SK-N-SH treated with all-trans-retinoic acid at 6 μM for 48 hours (cell line): ENCODE data around the gene SNTA1.

ENCODE experiments used
- ATAC-seq: fragments of 200-7000 bp; cut with Tn5 transposase; 3 replicates; pipeline ENCODE4 v1.9.1; 2020; ENCODE audit warnings: mild to moderate bottlenecking, moderate library complexity
- ARNTL ChIP-seq: fragments of 450-650 bp; formaldehyde crosslinking; IDR thresholded peaks from 2 replicates; pipeline ENCODE4 v1.5.0; 2020; ENCODE audit warnings: low read depth, mild to moderate bottlenecking, moderate library complexity, borderline replicate concordance
- BACH2 ChIP-seq: fragments of 250-450 bp; sonication (Bioruptor Pico); IDR thresholded peaks from 2 replicates; pipeline ENCODE4 v1.9.0; 2021; ENCODE audit warnings: mild to moderate bottlenecking, borderline replicate concordance
- CREB5 ChIP-seq: fragments of 250-450 bp; sonication (Bioruptor Pico); IDR thresholded peaks from 2 replicates; pipeline ENCODE4 v1.5.1; 2020; ENCODE audit warnings: low read depth, mild to moderate bottlenecking, moderate library complexity
- CSDC2 ChIP-seq: fragments of 250-450 bp; sonication (Bioruptor Pico); IDR thresholded peaks from 2 replicates; pipeline ENCODE4 v1.5.0; 2020; ENCODE audit warnings: mild to moderate bottlenecking, moderate library complexity
- CSRNP3 ChIP-seq: fragments of 250-450 bp; sonication (Bioruptor Pico); IDR thresholded peaks from 2 replicates; pipeline ENCODE4 v1.5.1; 2021; ENCODE audit warnings: mild to moderate bottlenecking, moderate library complexity
- ESRRG ChIP-seq: fragments of 250-450 bp; sonication (Bioruptor Pico); IDR thresholded peaks from 2 replicates; pipeline ENCODE4 v1.6.1; 2021; ENCODE audit warnings: mild to moderate bottlenecking
- GLIS3 ChIP-seq: fragments of 250-450 bp; sonication (Bioruptor Pico); IDR thresholded peaks from 2 replicates; pipeline ENCODE4 v1.5.0; 2020; ENCODE audit warnings: mild to moderate bottlenecking, moderate library complexity
- ISL1 ChIP-seq: fragments of 250-450 bp; sonication (Bioruptor Pico); IDR thresholded peaks from 2 replicates; pipeline ENCODE4 v2.1.2; 2022; ENCODE audit warnings: mild to moderate bottlenecking, moderate library complexity
- OSR1 ChIP-seq: fragments of 250-450 bp; sonication (Bioruptor Pico); IDR thresholded peaks from 2 replicates; pipeline ENCODE4 v1.8.0; 2022; ENCODE audit warnings: moderate library complexity, mild to moderate bottlenecking, inconsistent platforms
- PATZ1 ChIP-seq: fragments of 250-450 bp; sonication (Bioruptor Pico); IDR thresholded peaks from 2 replicates; pipeline ENCODE4 v1.8.0; 2020; ENCODE audit warnings: mild to moderate bottlenecking, moderate library complexity, borderline replicate concordance
- POU6F1 ChIP-seq: fragments of 250-450 bp; sonication (Bioruptor Pico); IDR thresholded peaks from 2 replicates; pipeline ENCODE4 v1.8.0; 2021; ENCODE audit warnings: low read depth, mild to moderate bottlenecking, moderate library complexity, borderline replicate concordance
- PPARA ChIP-seq: fragments of 250-450 bp; sonication (Bioruptor Pico); IDR thresholded peaks from 2 replicates; pipeline ENCODE4 v1.5.0; 2020; ENCODE audit warnings: mild to moderate bottlenecking, borderline replicate concordance
- RARB ChIP-seq: fragments of 250-450 bp; sonication (Bioruptor Pico); IDR thresholded peaks from 2 replicates; pipeline ENCODE4 v1.8.0; 2021; ENCODE audit warnings: mild to moderate bottlenecking, moderate library complexity
- TCF4 ChIP-seq: fragments of 250-450 bp; sonication (Bioruptor Pico); IDR thresholded peaks from 2 replicates; pipeline ENCODE4 v1.8.0; 2021; ENCODE audit warnings: mild to moderate bottlenecking, moderate library complexity, borderline replicate concordance
- TOX ChIP-seq: fragments of 250-450 bp; sonication (Bioruptor Pico); IDR thresholded peaks from 2 replicates; pipeline ENCODE4 v1.8.0; 2021; ENCODE audit warnings: mild to moderate bottlenecking, moderate library complexity, borderline replicate concordance
- TSHZ2 ChIP-seq: fragments of 250-450 bp; sonication (Bioruptor Pico); IDR thresholded peaks from 2 replicates; pipeline ENCODE4 v1.5.0; 2020; ENCODE audit warnings: mild to moderate bottlenecking, moderate library complexity
- ZC3H10 ChIP-seq: fragments of 250-450 bp; sonication (Bioruptor Pico); IDR thresholded peaks from 2 replicates; pipeline ENCODE4 v1.5.1; 2021; ENCODE audit warnings: mild to moderate bottlenecking, moderate library complexity
- ZFP3 ChIP-seq: fragments of 250-450 bp; sonication (Bioruptor Pico); IDR thresholded peaks from 2 replicates; pipeline ENCODE4 v1.5.0; 2020; ENCODE audit warnings: mild to moderate bottlenecking, moderate library complexity
- ZFP30 ChIP-seq: fragments of 450-650 bp; formaldehyde crosslinking; IDR thresholded peaks from 2 replicates; pipeline ENCODE4 v1.5.0; 2022; ENCODE audit warnings: mild to moderate bottlenecking, moderate library complexity
- ZNF565 ChIP-seq: fragments of 450-650 bp; formaldehyde crosslinking; conservative IDR thresholded peaks from 2 replicates; pipeline ENCODE4 v1.5.0; 2020; ENCODE audit warnings: low read depth, mild to moderate bottlenecking, moderate library complexity
- ZNF70 ChIP-seq: fragments of 450-650 bp; formaldehyde crosslinking; IDR thresholded peaks from 2 replicates; pipeline ENCODE4 v1.5.0; 2020; ENCODE audit warnings: mild to moderate bottlenecking, moderate library complexity
- ZNF8 ChIP-seq: fragments of 450-650 bp; formaldehyde crosslinking; IDR thresholded peaks from 2 replicates; pipeline ENCODE4 v1.5.0; 2020; ENCODE audit warnings: mild to moderate bottlenecking, moderate library complexity

SNTA1 gene

GRCh38 chr20:33415948-33416347 lies 27.6 kb downstream of the SNTA1 start:
- TF ChIP-seq ZFP30 = no peak
- no peak for TF ChIP-seq ISL1 (CRISPR knock-in tag)
- no peak for TF ChIP-seq RARB
- no peak for TF ChIP-seq POU6F1 (CRISPR knock-in tag)
- no peak for TF ChIP-seq ZNF565 (CRISPR knock-in tag)
- TF ChIP-seq ZFP3 (CRISPR knock-in tag) = no peak
- no peak for TF ChIP-seq CSDC2
- TF ChIP-seq TCF4 (CRISPR knock-in tag) = no peak
- no peak for TF ChIP-seq ESRRG (CRISPR knock-in tag)
- no peak for TF ChIP-seq ZNF70 (CRISPR knock-in tag)
- no peak for TF ChIP-seq ZNF8 (CRISPR knock-in tag)
- no peak for TF ChIP-seq CSRNP3 (CRISPR knock-in tag)
- no peak for TF ChIP-seq PATZ1 (CRISPR knock-in tag)
- TF ChIP-seq PPARA (CRISPR knock-in tag) = no peak
- TF ChIP-seq GLIS3 (CRISPR knock-in tag) = no peak
- TF ChIP-seq ZC3H10 = no peak
- peak; percentile 73 for ATAC-seq

GRCh38 chr20:33412484-33412838 lies 31.1 kb downstream of the SNTA1 start:
- ATAC-seq = no peak

More at GRCh38 chr20:33412484-33412838, 31.1 kb downstream of the SNTA1 start:
- TF ChIP-seq ESRRG (CRISPR knock-in tag) (no peak), PATZ1 (CRISPR knock-in tag) (no peak), CREB5 (CRISPR knock-in tag) (no peak), RARB (no peak), CSRNP3 (CRISPR knock-in tag) (no peak), ARNTL (no peak), TOX (CRISPR knock-in tag) (no peak), PPARA (CRISPR knock-in tag) (no peak), ZNF8 (CRISPR knock-in tag) (no peak), ZFP3 (CRISPR knock-in tag) (no peak), ZFP30 (no peak), ZNF565 (CRISPR knock-in tag) (no peak), ISL1 (CRISPR knock-in tag) (no peak), TSHZ2 (CRISPR knock-in tag) (no peak), BACH2 (CRISPR knock-in tag) (no peak), OSR1 (CRISPR knock-in tag) (no peak), TCF4 (CRISPR knock-in tag) (no peak), ZC3H10 (no peak)
- TF ChIP-seq, all 23 proteins: peak for 0
